ENCODE results near the gene SMCO4. TPM values are rescaled to one million over a fixed set of nuclear protein-coding genes. Genes with fewer than 3 reads are reported as not detected.

SMCO4 gene
- total and polyA plus RNA-seq, 2 of the 8 experiments (the other 6 are each of a cell fraction or from before 2014, with no cell fraction given) = 33.2 to 53.9 TPM

DNA sequence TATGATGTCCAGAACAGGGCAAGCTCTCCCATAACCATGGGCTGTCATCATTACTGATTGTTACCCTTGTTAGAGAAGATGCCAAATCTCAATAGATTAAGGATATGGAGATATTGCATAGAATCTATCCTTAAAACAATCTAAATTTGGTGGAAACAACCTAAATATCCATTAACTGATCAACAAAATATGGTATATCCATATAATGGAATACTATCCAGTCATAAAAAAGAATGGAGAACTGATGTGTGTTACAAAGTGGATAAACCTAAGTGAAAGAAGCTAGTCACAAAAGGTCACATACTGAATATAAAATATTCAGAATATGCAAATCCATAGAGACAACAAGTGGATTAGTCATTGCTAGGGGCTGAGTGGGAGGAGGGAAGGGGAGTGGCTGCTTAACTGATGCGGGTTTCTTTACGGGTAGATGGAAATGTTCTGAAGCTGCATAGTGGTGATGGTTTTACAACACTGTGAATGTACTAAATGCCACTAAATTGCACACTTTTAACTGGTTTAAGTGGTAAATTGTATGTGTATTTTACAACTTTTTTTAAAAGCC lies 36.1 kb upstream of the SMCO4 start:
- no peak overlapping the region for H3K9ac ChIP-seq (replicated peaks in 1 of 4; ENCODE audit: extremely low read depth in 1 of 4, low read depth in 3 of 4, low read length in 3 of 4)
- H4K91ac ChIP-seq (replicated peaks; ENCODE audit: insufficient read length, low read length) = no peak overlapping the region
- H2AK5ac ChIP-seq (ENCODE audit: low read depth, low read length) = no peak overlapping the region
- 100% methylated on average over 2 of the region's 2 CpGs; no CpG with 5 or more reads in 1 of the 2 experiments for WGBS, 2 experiments (ENCODE audit: extremely low coverage in 1 of 2, insufficient coverage in 1 of 2, insufficient read length in 1 of 2, insufficient replicate concordance in 2 of 2, low coverage in 1 of 2, low lambda C conversion rate in 2 of 2, missing lambda C conversion rate in 1 of 2)
- no peak overlapping the region for H3K56ac ChIP-seq (replicated peaks; ENCODE audit: insufficient read length, low read depth, low read length)
- H4K20me1 ChIP-seq (replicated peaks in 1 of 2; ENCODE audit: control insufficient read depth in 1 of 2, insufficient read depth in 2 of 2, low read length in 2 of 2) = no peaks in the 10 kb centered on the region
- FAIRE-seq = no peak
- no peak overlapping the region for H3K18ac ChIP-seq (ENCODE audit: extremely low read depth, low read length)
- no peak overlapping the region for H2BK20ac ChIP-seq (ENCODE audit: low read length)
- H2BK5ac ChIP-seq (ENCODE audit: low read depth, low read length) = no peak overlapping the region
- H4K8ac ChIP-seq (ENCODE audit: extremely low read depth, insufficient read depth, low read length) = no peak overlapping the region
- no peak overlapping the region for H2BK12ac ChIP-seq (ENCODE audit: low read depth, low read length)
- no peaks in the 10 kb centered on the region for H3K23me2 ChIP-seq (ENCODE audit: low read depth, low read length)
- no peaks in the 10 kb centered on the region for H3K79me1 ChIP-seq (ENCODE audit: low read depth, low read length)
- H3K14ac ChIP-seq (ENCODE audit: insufficient read length) = no peak overlapping the region
- no peak overlapping the region for H3K23ac ChIP-seq (ENCODE audit: insufficient read length)
- no peak for DNase-seq (ENCODE audit: low read depth in 1 of 2, low spot score in 2 of 2)
- H3K27me3 ChIP-seq (replicated peaks in 1 of 4; ENCODE audit: control insufficient read depth in 3 of 4, extremely low read depth in 1 of 4, insufficient read depth in 3 of 4, low read length in 3 of 4) = no peaks in the 10 kb centered on the region
- peaks cover 5 to 8% of the 10 kb centered on the region in 2 experiments; a peak in 1 of 4 replicates for H3K9me3 ChIP-seq (ENCODE audit: insufficient read depth in 2 of 2, low read depth in 1 of 2, low read length in 1 of 2)
- H3K36me3 ChIP-seq (ENCODE audit: control insufficient read depth in 2 of 4, insufficient read depth in 4 of 4, low read length in 3 of 4) = no peaks in the 10 kb centered on the region; a peak in 1 of 8 replicates
- H3K27ac ChIP-seq (ENCODE audit: low read depth, low read length) = no peak overlapping the region
- H2AFZ ChIP-seq (ENCODE audit: low read length) = no peak overlapping the region
- CTCF ChIA-PET (ENCODE audit: partially characterized antibody) = interaction anchor here (0.8 to 1.6 kb wide), 3 partner anchors 11 to 259 kb away, joined by 3 to 4 read pairs (median 4); no protein-coding TSS in a partner anchor
- TF ChIP-seq KDM1A (IDR thresholded peaks at IDR 0.05; ENCODE audit: borderline replicate concordance, low read length) = 0 out of 2 replicates have a peak, but pooled peaks have one; percentile 39
- no peak for TF ChIP-seq ATF2 (IDR thresholded peaks at IDR 0.05; ENCODE audit: low read length)
- H3K4me3 ChIP-seq (ENCODE audit: extremely low read depth in 1 of 4, insufficient read depth in 2 of 4, low read depth in 3 of 4, low read length in 4 of 4) = no peak overlapping the region
- no peaks in the 10 kb centered on the region for H3K79me2 ChIP-seq (ENCODE audit: control insufficient read depth in 1 of 2, insufficient read depth in 2 of 2, low read length in 2 of 2)
- no peak overlapping the region for H2BK120ac ChIP-seq (replicated peaks; ENCODE audit: low read depth, low read length)
- no peaks in the 10 kb centered on the region for H3K4me1 ChIP-seq (replicated peaks in 1 of 4; ENCODE audit: control insufficient read depth in 3 of 4, insufficient read depth in 4 of 4, low read length in 3 of 4)
- H3K4me2 ChIP-seq (ENCODE audit: insufficient read depth in 1 of 2, low read depth in 2 of 2, low read length in 2 of 2) = no peak overlapping the region
- no peak overlapping the region for H4K5ac ChIP-seq (ENCODE audit: insufficient read length, low read depth, low read length)
- H2BK15ac ChIP-seq (ENCODE audit: low read length) = no peak overlapping the region
- POLR2A ChIA-PET (ENCODE audit: partially characterized antibody) = no interaction called here
- no peak overlapping the region for H3K4ac ChIP-seq (replicated peaks; ENCODE audit: insufficient read length, low read depth, low read length)
